H7 (cell line): Measurements from ENCODE around the gene RAB20. TPM values are rescaled to one million over a fixed set of nuclear protein-coding genes. Genes with fewer than 3 reads are reported as not detected.
A peak's percentile ranks its signal among the peaks of the same experiment; 100 is the strongest.
"Not testable (repeated sequence)": the region's sequence is repeated elsewhere in the genome, so short reads cannot be mapped to it uniquely, and the experiment has no call there.

ENCODE experiments used
- DNase-seq: peaks from one replicate; pipeline ENCODE4 v3.0.0; 2012
- H3K27me3 ChIP-seq: 2 replicates; pipeline ENCODE4 v1.6.0; 2011; ENCODE audit warnings: mild to moderate bottlenecking, low read length; ENCODE audit not compliant: control insufficient read depth, insufficient read depth
- H3K36me3 ChIP-seq: replicated peaks from 2 replicates; pipeline ENCODE4 v1.5.1; 2011; ENCODE audit warnings: low read length; ENCODE audit not compliant: control insufficient read depth, insufficient read depth
- H3K4me3 ChIP-seq: 2 replicates; pipeline ENCODE4 v1.5.1; 2011; ENCODE audit warnings: low read depth, mild to moderate bottlenecking, control low read depth, low read length, moderate library complexity; ENCODE audit not compliant: insufficient read depth
- total RNA-seq: library from RNA; depleted of rRNA; stranded (reverse); fragments of >200 nt; shearing (Covaris generic); gene quantifications from 2 replicates; pipeline ENCODE4 v1.2.3, GENCODE V29; 2014

Gene RAB20
- total RNA-seq, 1 experiment from 2014 or later = 20.8 TPM

GRCh38 chr13:110582421-110582954, 21.0 kb upstream of the RAB20 start:
- DNase-seq = no peak
- Histone ChIP-seq H3K27me3 (no peaks in the 10 kb centered on the region), H3K36me3 (no peaks in the 10 kb centered on the region), H3K4me3 (no peak overlapping the region)

- Histone ChIP-seq H3K36me3 (no peaks in the 10 kb centered on the region), H3K27me3 (no peaks in the 10 kb centered on the region), H3K4me3 (no peak overlapping the region)
- no peak for DNase-seq
Observed at GRCh38 chr13:110581506-110582185, 20.1 kb upstream of the RAB20 start.

DNA sequence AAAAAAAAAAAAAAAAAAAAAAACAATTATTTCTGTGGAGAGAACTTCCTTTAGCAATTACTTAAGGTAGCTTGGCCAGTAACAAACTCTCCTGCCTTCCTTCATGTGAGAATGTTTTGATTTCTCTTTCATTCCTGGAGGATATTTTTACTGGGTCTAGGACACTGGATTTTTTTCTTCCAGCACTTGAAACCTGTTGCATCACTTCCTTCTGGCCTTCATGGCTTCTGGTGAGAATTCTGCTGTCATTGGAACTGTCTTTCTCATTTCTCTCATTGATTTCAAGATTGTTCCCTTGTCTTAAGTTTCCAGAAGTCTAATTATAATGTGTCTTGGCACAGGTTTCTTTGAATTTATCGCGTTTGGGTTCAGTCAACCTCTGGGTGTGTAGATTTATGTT, 19.3 kb upstream of the RAB20 start:
- Histone ChIP-seq H3K27me3 (no peaks in the 10 kb centered on the region), H3K4me3 (no peak overlapping the region), H3K36me3 (no peaks in the 10 kb centered on the region)
- DNase-seq = no peak

DNA sequence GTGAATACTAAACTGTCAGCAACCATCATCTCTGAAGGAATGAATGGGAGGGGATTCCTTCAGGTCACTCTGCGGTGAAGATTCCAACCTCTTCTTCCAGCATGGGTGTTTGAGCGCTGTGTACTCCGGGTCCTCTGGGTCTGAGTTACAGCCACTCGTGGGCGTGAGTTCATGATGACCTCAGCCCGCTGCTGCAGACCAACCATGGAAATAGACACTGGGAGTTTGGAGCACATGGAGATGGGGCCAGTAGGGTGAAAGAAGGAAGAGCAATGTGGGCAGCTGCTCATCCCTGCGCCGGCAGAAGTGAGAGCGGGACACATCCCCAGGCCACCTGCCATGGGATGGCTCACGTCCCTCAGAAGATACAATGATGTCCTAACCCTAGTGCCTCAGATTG, 16.8 kb upstream of the RAB20 start:
- DNase-seq = no peak
- Histone ChIP-seq H3K36me3 (no peaks in the 10 kb centered on the region), H3K4me3 (no peak overlapping the region), H3K27me3 (no peaks in the 10 kb centered on the region)

DNA sequence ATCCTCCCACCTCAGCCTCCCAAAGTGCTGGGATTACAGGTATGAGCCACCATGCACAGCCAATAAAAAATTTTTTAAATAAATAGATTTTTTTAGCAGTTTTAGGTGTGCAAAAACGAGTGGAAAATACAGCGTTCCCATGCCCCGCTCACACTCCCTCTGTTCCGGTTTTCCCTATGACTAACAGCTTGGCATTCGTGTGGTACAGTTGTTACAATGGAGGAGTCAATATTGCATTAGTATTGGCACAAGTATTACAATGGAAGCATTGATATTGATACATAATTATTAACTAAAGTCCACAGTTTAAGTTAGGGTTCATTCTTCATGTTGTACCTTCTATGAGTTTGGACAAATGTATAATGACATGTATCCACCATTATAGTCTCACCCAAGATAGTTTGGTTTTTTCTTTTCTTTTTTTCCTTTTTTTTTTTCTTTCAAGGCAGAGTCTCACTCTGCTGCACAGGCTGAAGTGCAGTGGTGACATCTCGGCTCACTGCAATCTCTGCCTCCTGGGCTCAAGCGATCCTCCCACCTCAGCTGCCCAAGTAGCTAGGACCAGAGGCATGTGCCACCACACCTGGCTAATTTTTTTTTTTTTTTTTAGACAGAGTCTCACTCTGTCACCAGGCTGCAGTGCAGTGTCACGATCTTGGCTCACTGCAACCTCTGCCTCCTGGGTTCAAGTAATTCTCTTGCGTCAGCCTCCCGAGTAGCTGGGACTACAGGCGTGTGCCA, 15.4 kb upstream of the RAB20 start:
- no peak for DNase-seq
- Histone ChIP-seq H3K4me3 (no peak overlapping the region), H3K27me3 (no peaks in the 10 kb centered on the region), H3K36me3 (no peaks in the 10 kb centered on the region)

- DNase-seq = no peak
- Histone ChIP-seq H3K4me3 (no peak overlapping the region), H3K36me3 (no peaks in the 10 kb centered on the region), H3K27me3 (no peaks in the 10 kb centered on the region)
Observed at GRCh38 chr13:110576070-110576394, 14.5 kb upstream of the RAB20 start.

- no peak overlapping the region for H3K4me3 ChIP-seq
- DNase-seq = peak; percentile 64
- H3K27me3 ChIP-seq = no peaks in the 10 kb centered on the region
- no peaks in the 10 kb centered on the region for H3K36me3 ChIP-seq
Observed at GRCh38 chr13:110575322-110576069, 14.0 kb upstream of the RAB20 start.

- DNase-seq = no peak
- no peaks in the 10 kb centered on the region for H3K36me3 ChIP-seq
- no peak overlapping the region for H3K4me3 ChIP-seq
- H3K27me3 ChIP-seq = no peaks in the 10 kb centered on the region
Observed at GRCh38 chr13:110574161-110574560, 12.6 kb upstream of the RAB20 start.

DNA sequence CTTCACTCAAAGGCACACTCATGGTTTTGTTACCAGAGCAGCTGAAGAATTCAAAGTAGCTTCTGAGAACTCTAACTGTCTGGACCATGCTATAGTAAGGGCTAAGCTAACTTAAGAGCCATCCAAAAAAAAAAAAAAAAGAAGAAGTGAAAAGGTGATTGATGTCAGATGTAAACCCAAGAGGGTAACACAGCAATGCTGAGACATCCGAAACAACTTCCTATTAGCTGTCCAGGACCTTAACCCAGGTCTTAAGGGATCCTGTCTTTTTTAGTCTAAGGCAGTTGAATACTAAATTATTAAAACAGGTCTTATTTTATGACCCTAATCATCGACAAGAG, 11.2 kb upstream of the RAB20 start:
- no peak for DNase-seq
- no peak overlapping the region for H3K4me3 ChIP-seq
- no peaks in the 10 kb centered on the region for H3K27me3 ChIP-seq
- no peaks in the 10 kb centered on the region for H3K36me3 ChIP-seq

- Histone ChIP-seq H3K36me3 (no peaks in the 10 kb centered on the region), H3K4me3 (no peak overlapping the region), H3K27me3 (no peaks in the 10 kb centered on the region)
- DNase-seq = no peak
Observed at GRCh38 chr13:110571896-110572777, 10.6 kb upstream of the RAB20 start.

- Histone ChIP-seq H3K27me3 (no peaks in the 10 kb centered on the region), H3K4me3 (no peak overlapping the region), H3K36me3 (no peaks in the 10 kb centered on the region)
- no peak for DNase-seq
Observed at GRCh38 chr13:110570886-110571285, 9.4 kb upstream of the RAB20 start.

DNA sequence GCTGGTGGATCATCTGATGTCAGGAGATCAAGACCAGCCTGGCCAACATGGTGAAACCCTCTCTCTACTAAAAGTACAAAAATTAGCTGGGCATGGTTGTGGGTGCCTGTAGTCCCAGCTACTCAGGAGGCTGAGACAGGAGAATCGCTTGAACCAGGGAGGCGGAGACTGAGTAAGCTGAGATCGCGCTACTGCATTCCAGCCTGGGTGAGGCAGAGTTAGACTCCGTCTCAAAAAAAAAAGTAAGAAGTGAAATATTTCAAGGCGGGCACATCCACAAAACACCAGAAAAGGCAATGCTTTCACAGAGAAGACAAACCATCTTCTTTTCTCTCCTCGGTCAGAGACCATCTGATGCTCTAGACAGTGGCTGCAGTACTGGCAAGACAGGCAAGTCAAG, 8.4 kb upstream of the RAB20 start:
- DNase-seq, H3K4me3 ChIP-seq, H3K27me3 ChIP-seq, H3K36me3 ChIP-seq: not testable (repeated sequence)

GRCh38 chr13:110568612-110569011, 7.1 kb upstream of the RAB20 start:
- Histone ChIP-seq H3K27me3 (no peaks in the 10 kb centered on the region), H3K4me3 (no peak overlapping the region), H3K36me3 (no peaks in the 10 kb centered on the region)
- DNase-seq = no peak

DNA sequence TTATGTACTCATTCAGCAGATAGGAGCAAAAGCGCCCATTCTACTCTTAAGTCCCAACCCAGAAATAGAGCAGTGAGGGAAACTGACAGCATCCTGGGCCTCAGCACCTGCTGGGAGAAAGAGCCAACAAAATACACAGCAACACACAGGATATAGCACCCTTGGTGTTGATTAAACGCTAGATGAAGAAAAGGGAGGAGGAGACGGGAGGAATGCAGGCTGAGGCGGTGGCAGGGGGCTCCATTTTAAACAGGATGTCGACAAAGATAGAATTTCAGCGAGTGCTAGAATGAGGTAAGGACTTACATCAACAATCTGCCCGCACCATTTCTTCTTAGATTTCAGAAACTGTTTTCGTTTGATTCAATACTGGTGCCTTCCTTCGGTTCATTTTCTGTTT, 4.6 kb upstream of the RAB20 start:
- no peaks in the 10 kb centered on the region for H3K36me3 ChIP-seq
- no peaks in the 10 kb centered on the region for H3K27me3 ChIP-seq
- DNase-seq = no peak
- no peak overlapping the region for H3K4me3 ChIP-seq
